GM12892 (cell line): ENCODE results near the gene TUBGCP3.

Experiments
- POLR2A ChIP-seq: IDR thresholded peaks from 2 replicates; pipeline ENCODE4 v1.6.1; 2011; ENCODE audit warnings: low read depth, low read length, control low read depth
- POLR2AphosphoS5 ChIP-seq: IDR thresholded peaks from 2 replicates; pipeline ENCODE4 v1.6.1; 2011; ENCODE audit warnings: low read depth, low read length, control low read depth
- TAF1 ChIP-seq: IDR thresholded peaks from 2 replicates; pipeline ENCODE4 v1.6.1; 2011; ENCODE audit warnings: low read depth, mild to moderate bottlenecking, control low read depth, low read length, borderline replicate concordance

DNA sequence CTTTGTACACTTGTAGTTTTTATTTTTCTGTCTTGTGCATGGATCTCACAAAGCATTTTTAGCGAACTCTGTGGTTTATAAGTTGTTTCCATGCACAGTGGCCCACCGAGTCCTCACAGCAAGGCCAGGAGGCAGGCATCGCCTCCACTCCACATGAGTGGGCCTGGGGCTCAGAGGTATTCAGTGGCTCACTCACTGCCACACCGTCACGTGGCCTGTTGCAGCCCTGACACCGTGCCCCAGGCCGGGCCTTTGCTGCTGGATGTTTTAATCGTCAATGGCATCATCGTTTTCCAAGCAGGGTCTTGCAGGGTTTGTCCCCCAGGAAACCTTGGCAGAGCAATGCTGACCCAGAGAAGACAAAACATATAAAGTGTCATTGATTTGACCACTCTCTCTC, 152.0 kb downstream of the TUBGCP3 start:
- TF ChIP-seq POLR2AphosphoS5 (no peak), POLR2A (no peak), TAF1 (no peak)
